ENCODE results near the gene SMYD5.
A peak's percentile ranks its signal among the peaks of the same experiment; 100 is the strongest.

SMYD5 gene

DNA sequence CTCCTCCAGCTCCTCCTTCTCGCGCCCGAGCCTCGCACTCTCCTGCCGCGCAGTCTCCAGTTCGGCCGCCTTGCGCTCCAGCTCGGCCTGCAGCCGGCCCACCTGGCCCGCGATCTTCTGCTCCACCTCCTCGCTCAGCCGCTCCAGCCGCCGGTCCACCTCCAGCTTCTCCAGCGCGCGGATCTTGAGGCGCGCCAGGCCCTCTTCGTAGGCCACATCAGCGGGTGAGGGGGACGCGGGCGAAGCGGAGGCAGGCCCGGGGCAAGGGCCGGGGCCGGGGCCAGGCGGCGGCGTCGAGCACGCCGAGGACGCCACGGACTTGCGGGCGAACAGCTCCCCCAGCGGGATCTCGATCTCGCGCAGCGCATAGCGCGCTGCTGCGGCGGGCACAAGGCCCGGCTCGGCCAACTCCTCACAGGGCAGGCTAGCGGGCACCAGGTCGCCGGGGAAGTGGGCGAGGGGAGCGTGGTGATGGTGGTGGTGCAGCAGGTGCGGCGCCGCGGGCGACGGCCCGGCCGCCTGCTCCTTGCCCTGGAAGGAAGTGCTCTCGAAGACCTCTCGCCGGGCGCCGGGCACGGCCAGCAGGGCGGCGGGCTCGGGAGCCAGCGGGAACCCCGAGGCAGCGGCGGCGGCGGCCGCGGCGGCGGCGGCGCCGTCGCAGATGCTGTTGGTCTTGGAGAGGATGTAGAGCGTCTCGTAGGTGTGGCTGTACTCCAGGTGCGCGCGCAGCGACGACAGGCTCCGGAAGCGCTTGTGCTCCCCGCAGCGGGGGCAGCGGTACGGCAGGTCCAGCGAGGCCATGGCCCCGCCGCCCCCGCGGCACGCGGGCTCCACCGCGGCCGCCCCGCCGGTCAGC lies 55.0 kb downstream of the SMYD5 start:
- peak; percentile 88 to 95 for DNase-seq (ENCODE audit: low read depth in 1 of 2, low spot score in 1 of 2)
- no peak for TF ChIP-seq JUND (IDR thresholded peaks at IDR 0.05; ENCODE audit: low read depth)
- in situ Hi-C loops (cut with HindIII; ENCODE audit: low pct_unique_long_range_greater_than_20kb, low sequenced_read_pairs), result no loop called here

DNA sequence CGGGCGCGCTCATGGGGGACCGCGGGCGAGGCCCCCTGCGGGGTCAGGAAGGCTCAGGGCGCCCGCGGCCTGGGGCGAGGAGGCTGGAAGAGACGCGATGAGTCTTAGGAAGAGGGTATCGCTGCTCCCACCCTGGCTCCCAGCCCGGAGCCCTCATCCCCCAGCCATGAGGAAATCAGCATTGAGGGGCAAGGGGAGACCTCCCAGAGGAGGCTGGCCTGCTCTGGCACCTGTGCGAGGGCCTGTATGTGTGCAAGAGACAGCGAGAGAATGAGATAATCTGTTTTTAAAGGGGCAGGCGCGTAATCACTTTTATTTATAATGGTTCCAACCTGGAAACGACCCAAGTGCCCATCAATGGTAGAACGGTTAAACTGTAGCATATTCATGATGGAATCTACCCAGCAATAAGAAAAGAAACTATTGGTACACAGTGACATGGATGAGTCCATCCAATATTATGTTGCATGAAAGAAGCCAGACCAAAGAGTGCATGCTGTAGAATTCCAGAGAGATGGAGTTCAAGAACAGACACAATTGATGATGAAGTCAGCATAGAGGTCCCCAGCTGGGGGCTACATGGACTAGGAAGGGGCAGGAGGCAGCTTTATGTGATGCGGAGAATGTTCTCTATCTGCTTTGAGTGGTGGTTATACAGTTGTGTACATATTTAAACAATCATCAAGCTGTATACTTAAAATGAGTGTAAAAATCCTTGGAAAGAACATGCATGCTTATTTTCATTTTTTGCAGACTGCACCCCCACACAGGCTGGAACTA lies 55.8 kb downstream of the SMYD5 start:
- no peak for TF ChIP-seq JUND (IDR thresholded peaks at IDR 0.05; ENCODE audit: low read depth)

DNA sequence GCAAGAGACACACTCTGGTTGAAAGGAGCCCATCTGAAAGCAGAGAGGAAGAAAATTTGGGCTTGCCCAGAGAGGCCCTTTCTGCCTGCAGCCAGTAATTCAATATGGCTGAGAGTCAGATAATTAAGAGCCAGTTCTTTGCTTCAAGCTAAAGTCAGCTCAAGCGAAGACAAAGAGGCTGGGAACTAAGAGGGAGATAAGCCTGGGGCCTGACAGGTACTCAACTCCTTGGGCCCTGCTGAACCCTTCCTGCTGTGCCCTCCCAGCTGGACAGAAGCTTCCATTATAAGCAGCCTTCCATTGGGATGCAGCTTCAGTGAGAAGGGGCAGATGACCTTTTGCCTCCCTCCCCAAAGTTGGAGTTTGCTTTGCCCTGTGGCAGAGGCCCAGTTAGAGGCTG lies 58.2 kb downstream of the SMYD5 start:
- DNase-seq (ENCODE audit: low read depth in 1 of 2, low spot score in 1 of 2), result no peak

More for the DNA sequence above, 55.8 kb downstream of the SMYD5 start:
- in situ Hi-C loops (cut with HindIII; ENCODE audit: low pct_unique_long_range_greater_than_20kb, low sequenced_read_pairs), result no loop called here
- no peak for DNase-seq (ENCODE audit: low read depth in 1 of 2, low spot score in 1 of 2)

More for the DNA sequence above, 58.2 kb downstream of the SMYD5 start:
- no peak for TF ChIP-seq JUND (IDR thresholded peaks at IDR 0.05; ENCODE audit: low read depth)
- in situ Hi-C loops (cut with HindIII; ENCODE audit: low pct_unique_long_range_greater_than_20kb, low sequenced_read_pairs), result no loop called here

Measured in T47D (cell line).